Chondrocyte (in vitro differentiated cells): ENCODE results near the gene MYH10. TPM values are rescaled to one million over a fixed set of nuclear protein-coding genes. Genes with fewer than 3 reads are reported as not detected.

Source experiments
- DNase-seq: peaks from one replicate; pipeline ENCODE4 v3.0.0; 2021; ENCODE audit warnings: mixed read lengths, low spot score
- H3K27ac Mint-ChIP-seq: one replicate; pipeline ENCODE4 v1.8.0; 2021; ENCODE audit warnings: mild to moderate bottlenecking, moderate library complexity, mixed read lengths; ENCODE audit not compliant: unreplicated experiment
- H3K27me3 Mint-ChIP-seq: 2 replicates; pipeline ENCODE4 v1.8.0; 2021; ENCODE audit warnings: low read depth, mixed read lengths
- H3K36me3 Mint-ChIP-seq: 2 replicates; pipeline ENCODE4 v1.8.0; 2021; ENCODE audit warnings: low read depth, mixed read lengths
- H3K4me1 Mint-ChIP-seq: 2 replicates; pipeline ENCODE4 v1.8.0; 2021; ENCODE audit warnings: low read depth, mild to moderate bottlenecking, mixed read lengths
- H3K4me3 Mint-ChIP-seq: one replicate; pipeline ENCODE4 v1.8.0; 2021; ENCODE audit warnings: mild to moderate bottlenecking, moderate library complexity, mixed read lengths; ENCODE audit not compliant: unreplicated experiment
- H3K9me3 Mint-ChIP-seq: 2 replicates; pipeline ENCODE4 v1.8.0; 2021; ENCODE audit warnings: low read depth, mixed read lengths
- CTCF ChIP-seq: fragments of 200-600 bp; sonication (generic); IDR thresholded peaks from 2 replicates; pipeline ENCODE4 v1.5.0; 2021; ENCODE audit warnings: antibody characterized with exemption, mild to moderate bottlenecking, moderate library complexity
- total RNA-seq: library from RNA; stranded (reverse); gene quantifications from 3 replicates; pipeline ENCODE4 v1.2.1, GENCODE V29; 2021

The MYH10 gene
- total RNA-seq, 1 donor from 2014 or later: 296 TPM

- DNase-seq: no peak
- Mint-ChIP-seq H3K36me3 (peaks cover 1% of the 10 kb centered on the region), H3K27ac (peak overlapping the region; percentile 78)
Measured at GRCh38 chr17:8628609-8629169, 1.8 kb downstream of the MYH10 start.

GRCh38 chr17:8628172-8628571 is 2.4 kb downstream of the MYH10 start:
- peak overlapping the region; percentile 78 for H3K27ac Mint-ChIP-seq
- no peak for TF ChIP-seq CTCF

More at GRCh38 chr17:8628609-8629169, 1.8 kb downstream of the MYH10 start:
- Mint-ChIP-seq H3K27me3 (no peaks in the 10 kb centered on the region), H3K4me3 (peak overlapping the region; percentile 99), H3K4me1 (peaks cover 32% of the 10 kb centered on the region), H3K9me3 (no peaks in the 10 kb centered on the region)
- no peak for TF ChIP-seq CTCF

GRCh38 chr17:8623591-8623990 is 6.9 kb downstream of the MYH10 start:
- no peak overlapping the region for H3K4me3 Mint-ChIP-seq
- no peaks in the 10 kb centered on the region for H3K27me3 Mint-ChIP-seq
- no peaks in the 10 kb centered on the region for H3K9me3 Mint-ChIP-seq
- H3K36me3 Mint-ChIP-seq: peaks cover 22% of the 10 kb centered on the region
- TF ChIP-seq CTCF: no peak
- peak overlapping the region; percentile 71 for H3K27ac Mint-ChIP-seq
- no peak for DNase-seq
- H3K4me1 Mint-ChIP-seq: peaks cover 71% of the 10 kb centered on the region

More at GRCh38 chr17:8628172-8628571, 2.4 kb downstream of the MYH10 start:
- H3K36me3 Mint-ChIP-seq: peaks cover 1% of the 10 kb centered on the region
- no peaks in the 10 kb centered on the region for H3K27me3 Mint-ChIP-seq
- DNase-seq: no peak
- peak overlapping the region; percentile 99 for H3K4me3 Mint-ChIP-seq
- no peaks in the 10 kb centered on the region for H3K9me3 Mint-ChIP-seq
- H3K4me1 Mint-ChIP-seq: peaks cover 37% of the 10 kb centered on the region

GRCh38 chr17:8622191-8622590 is 8.3 kb downstream of the MYH10 start:
- no peak for DNase-seq
- peaks cover 64% of the 10 kb centered on the region for H3K4me1 Mint-ChIP-seq
- H3K27ac Mint-ChIP-seq: peak overlapping the region; percentile 67
- peak overlapping the region; percentile 14 for H3K4me3 Mint-ChIP-seq
- no peak for TF ChIP-seq CTCF
- H3K9me3 Mint-ChIP-seq: no peaks in the 10 kb centered on the region
- H3K27me3 Mint-ChIP-seq: no peaks in the 10 kb centered on the region
- peaks cover 24% of the 10 kb centered on the region for H3K36me3 Mint-ChIP-seq

GRCh38 chr17:8621585-8621984 is 8.9 kb downstream of the MYH10 start:
- no peak for DNase-seq
- H3K4me3 Mint-ChIP-seq: no peak overlapping the region
- H3K27ac Mint-ChIP-seq: peak overlapping the region; percentile 67
- no peaks in the 10 kb centered on the region for H3K9me3 Mint-ChIP-seq
- peaks cover 25% of the 10 kb centered on the region for H3K36me3 Mint-ChIP-seq
- peaks cover 68% of the 10 kb centered on the region for H3K4me1 Mint-ChIP-seq
- H3K27me3 Mint-ChIP-seq: no peaks in the 10 kb centered on the region
- no peak for TF ChIP-seq CTCF
